HG03457 (cell line): ENCODE results near the gene RARB.

ENCODE experiments used
- ATAC-seq: cut with Tn5 transposase; IDR thresholded peaks from one replicate; pipeline ENCODE4 v1.9.1; 2021; ENCODE audit warnings: moderate number of reproducible peaks; ENCODE audit not compliant: unreplicated experiment

Gene RARB

DNA sequence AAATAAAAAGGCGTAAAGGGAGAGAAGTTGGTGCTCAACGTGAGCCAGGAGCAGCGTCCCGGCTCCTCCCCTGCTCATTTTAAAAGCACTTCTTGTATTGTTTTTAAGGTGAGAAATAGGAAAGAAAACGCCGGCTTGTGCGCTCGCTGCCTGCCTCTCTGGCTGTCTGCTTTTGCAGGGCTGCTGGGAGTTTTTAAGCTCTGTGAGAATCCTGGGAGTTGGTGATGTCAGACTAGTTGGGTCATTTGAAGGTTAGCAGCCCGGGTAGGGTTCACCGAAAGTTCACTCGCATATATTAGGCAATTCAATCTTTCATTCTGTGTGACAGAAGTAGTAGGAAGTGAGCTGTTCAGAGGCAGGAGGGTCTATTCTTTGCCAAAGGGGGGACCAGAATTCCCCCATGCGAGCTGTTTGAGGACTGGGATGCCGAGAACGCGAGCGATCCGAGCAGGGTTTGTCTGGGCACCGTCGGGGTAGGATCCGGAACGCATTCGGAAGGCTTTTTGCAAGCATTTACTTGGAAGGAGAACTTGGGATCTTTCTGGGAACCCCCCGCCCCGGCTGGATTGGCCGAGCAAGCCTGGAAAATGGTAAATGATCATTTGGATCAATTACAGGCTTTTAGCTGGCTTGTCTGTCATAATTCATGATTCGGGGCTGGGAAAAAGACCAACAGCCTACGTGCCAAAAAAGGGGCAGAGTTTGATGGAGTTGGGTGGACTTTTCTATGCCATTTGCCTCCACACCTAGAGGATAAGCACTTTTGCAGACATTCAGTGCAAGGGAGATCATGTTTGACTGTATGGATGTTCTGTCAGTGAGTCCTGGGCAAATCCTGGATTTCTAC, at the start of gene RARB:
Gene RARB, plus strand, starts transcription at position 322 of the 847 bp plus-strand sequence. Its CDS starts 469 bp downstream, at position 791.
- no peak for ATAC-seq

DNA sequence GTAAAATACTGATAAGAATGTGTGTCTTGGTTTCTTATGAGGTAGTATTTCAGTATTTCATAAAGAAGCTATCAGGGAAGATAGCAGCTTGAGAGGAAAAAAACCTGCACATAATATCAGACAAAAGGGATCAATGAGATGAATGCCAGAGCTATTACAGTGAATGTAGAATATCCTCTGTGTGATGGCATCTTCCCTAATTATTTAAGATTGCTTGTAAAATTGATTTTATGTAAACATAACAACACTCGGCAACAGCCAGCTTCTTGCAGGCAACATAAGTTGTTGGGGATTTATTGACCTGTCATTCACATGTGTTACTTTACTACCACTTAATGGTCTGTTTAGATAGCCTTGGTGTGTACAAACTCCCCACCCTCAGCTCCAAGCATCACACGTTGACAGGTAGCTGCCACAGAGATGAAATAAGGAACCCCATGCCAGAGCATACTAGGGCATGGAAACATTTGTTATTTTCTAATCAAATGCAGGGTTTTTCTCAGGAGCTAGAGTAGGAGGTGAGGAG, 49.2 kb upstream of the RARB start:
- ATAC-seq: no peak

DNA sequence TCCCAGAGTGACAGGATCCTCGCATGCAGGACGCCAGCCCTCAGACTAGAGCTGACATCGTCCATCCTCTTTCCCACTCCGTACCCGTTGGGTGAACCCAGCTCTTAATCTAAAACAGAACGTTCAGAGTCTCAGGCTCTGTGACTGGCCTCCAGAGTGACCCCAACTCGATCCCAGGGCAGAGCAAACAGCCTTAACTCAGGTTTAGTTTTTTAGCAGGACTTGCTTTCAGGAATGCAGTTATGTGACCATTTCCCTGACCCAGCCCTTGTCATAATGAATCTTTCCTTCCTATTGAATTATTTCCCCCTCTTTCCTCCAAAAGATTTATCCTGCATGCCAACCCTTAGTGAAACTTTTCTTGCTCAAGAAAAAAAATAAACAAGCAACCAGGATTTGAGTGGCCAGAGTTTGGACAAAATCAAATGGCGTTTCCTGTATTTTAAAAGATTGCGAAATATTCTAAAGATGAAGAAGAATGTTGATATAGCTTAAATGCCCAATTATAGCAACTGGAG, 47.8 kb upstream of the RARB start:
- no peak for ATAC-seq

DNA sequence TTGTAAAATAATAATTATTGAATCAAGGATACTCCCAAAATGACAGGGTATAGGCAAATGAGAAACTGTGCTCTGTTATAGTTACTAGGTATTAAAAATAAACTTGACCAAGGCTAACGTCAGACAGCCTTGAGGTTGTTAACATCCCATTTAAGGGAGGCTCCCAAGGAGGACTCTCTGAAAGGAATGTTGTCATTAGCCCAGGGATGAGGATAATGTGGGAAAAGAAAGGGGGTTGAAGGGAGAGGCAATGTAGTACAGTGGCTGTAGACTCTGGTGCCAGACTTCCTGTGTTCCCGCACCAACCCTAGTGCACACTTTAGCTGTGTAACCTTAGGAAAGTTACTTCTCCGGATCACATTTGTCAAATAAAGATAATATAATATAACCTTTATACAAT, 47.0 kb upstream of the RARB start:
- no peak for ATAC-seq

DNA sequence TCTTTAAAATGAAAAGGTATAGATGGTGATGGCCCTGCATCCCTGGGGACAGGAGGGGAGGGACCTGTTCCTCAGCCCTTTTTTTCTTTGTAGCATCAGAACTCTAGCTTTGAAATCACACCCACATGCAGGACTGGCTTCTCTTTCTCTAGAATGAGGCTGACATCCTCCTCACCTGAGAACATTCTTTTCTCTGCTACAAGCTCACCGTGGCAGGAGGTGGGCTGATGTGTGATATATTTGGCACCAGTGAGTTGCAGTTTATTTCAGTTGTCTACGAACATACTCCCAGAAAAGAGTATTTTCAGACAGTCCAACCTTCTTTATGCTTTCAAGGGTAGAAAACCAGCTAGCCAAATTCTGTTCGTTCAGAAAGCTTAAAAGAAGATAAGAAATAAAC, 43.6 kb upstream of the RARB start:
- no peak for ATAC-seq

DNA sequence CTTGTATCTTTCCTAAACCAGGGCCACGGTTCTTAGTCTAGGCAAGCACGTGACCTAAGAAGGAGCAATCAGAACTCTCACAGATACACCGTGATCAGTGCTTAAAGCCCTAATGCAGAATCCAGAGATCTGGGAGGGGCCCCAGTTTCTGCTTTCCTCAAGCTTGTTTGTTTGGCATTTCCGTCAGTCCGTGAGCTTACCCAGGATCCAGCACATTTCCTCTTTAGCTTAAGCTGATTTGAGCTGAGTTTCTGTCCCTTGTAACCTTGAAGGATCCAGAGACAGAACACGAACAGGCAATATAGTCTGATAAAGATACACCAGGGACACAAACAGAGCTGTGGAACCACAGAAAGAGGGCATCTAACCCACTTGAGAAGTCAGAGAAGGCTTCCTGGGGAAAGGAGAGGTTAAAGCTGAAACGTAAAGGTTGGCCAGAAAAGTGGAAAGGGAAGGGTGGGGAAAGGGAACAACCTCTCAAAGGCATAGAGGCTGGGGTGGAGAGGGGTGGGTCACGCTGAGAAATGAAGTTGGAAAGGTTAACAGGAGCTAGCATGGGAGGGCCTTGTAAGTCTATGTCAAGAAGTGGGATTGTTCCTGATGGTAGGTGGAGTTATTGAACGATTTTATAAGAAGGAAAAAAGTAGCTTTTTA, 42.1 kb upstream of the RARB start:
- no peak for ATAC-seq

DNA sequence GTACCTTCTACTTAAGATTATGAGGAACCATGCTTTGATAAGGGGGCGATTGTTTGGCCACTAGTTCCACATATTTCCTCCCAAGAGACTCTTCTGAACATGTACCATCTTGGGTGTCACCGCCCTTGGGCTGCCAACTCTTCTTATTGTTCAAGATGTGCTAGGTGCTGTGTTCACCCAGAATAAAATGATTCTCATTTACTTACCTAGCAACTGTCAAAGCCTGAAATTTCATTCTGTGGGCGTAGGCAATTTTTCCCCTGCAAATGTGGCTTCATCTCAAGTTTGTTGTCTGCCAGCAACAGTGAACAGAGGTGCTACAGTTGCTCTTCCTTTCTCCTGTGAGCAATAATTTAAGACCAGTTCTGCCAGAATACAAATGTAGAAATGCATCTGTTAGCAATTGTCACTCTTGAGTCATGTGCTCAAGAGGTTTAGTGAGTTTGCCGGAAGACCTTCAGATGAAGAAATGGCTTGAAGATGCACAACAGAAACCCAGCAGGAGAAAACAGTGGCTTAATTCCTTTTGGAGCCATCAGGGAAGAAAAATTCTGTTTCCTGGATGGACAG, 41.3 kb upstream of the RARB start:
- no peak for ATAC-seq

DNA sequence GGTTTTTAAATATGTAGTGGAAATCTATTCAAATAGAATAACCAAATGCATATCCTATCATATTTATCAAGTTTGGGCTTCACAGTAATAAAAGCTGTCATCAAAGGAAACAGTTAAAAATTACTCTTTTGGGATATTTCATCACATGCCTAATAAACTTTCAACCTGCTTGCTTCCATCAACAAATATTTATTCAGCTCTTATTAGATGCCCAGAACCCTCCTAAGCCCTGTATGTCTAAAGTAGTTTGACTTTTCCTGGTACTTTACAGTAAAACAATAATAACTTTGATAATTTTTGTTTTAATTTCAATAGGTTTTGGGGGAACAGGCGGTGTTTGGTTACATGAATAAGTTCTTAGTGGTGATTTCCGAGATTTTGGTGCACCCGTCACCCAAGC, 37.5 kb upstream of the RARB start:
- no peak for ATAC-seq

DNA sequence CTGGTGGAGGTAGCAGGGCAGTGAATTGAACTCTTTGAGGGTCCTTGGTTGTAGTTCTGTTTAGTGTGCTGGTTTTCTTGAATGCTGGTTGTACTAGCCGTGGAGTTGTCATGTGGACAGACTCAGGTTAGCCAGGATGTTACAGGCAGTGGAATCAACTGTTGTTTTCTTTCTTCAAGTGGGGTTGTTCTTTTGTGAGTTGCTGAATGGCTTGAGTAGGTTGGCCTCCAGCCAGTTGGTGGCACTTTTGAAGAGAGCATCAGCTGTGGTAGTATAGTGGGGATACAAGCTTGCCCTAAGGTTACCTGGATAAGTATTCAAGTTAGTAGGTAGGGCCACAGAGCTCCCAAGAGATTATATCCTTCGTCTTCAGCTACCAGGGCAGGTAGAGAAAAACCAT, 31.8 kb upstream of the RARB start:
- no peak for ATAC-seq

DNA sequence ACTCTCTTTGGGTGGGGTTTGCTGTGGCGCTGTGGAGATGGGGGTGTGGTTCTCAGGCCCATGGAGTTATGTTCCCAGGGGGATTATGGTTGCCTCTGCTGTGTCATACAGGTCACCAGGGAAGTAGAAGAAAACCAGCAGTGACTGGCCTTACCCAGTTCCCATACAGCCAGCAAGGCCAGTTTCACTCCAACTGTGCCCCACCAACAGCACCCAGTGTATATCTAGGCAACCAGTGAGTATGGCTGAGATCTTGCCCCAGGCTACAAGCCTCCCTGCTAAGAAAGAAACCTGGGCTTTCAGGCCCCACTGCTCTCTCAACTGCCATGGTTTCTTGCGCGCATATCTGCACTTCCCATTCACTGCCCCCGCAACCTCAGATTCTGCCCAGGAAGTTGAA, 31.4 kb upstream of the RARB start:
- no peak for ATAC-seq

DNA sequence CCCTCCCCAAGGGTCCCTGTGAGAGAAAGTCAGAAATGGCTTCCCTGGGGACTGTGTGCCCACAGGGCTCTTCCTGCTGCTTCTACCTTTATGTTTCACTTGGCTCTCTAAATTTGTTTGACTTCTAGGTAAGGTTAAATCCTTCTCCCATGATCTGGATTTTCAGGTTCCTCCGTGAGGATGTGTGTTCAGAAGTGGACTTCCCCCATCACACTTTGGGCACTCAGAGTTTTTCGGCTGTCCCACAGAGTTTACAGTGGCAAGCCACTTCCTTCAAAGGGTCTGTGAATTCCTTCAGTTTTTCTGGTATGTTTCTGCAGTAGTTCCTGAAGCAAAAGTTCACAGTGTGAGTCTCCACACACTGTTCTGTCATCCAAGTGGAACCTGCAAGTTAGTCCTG, 30.9 kb upstream of the RARB start:
- ATAC-seq: no peak

DNA sequence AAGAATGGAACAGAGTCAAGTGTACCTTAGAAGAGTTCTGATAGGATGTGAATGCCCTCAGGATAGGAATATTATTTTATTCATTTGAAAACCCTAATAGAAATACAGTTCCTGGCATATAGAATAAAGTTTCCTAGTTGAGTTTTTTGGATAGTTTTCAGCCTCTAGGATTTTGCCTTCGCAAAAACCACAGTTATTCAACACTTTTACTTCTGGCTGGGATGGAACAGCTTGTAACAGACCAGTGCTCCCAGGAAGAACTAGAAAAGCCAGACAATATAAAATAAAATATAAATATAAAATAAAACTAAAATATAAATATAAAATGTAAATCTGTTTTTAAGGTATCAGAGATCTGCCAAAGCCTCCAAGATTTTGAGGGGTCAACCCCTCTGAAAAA, 27.5 kb upstream of the RARB start:
- no peak for ATAC-seq

DNA sequence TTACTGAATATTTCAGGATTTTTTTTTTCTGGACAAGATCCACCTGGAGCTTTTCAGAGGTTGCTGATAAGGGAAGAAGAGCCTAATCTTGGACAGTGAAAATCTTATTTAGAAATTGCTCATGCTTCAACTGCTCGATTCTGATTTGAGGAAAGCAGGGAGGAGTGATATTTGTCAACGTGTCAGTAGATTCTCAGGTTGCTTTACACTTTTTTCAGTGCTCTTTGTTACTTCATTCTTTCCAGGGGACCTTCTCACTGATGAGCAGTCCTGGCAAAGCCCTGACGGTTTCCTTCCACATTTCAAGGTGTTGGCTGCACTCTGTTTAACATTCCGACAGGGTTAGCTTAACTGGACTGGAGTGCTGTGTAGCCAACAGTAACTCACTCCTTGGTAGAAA, 24.1 kb upstream of the RARB start:
- no peak for ATAC-seq

DNA sequence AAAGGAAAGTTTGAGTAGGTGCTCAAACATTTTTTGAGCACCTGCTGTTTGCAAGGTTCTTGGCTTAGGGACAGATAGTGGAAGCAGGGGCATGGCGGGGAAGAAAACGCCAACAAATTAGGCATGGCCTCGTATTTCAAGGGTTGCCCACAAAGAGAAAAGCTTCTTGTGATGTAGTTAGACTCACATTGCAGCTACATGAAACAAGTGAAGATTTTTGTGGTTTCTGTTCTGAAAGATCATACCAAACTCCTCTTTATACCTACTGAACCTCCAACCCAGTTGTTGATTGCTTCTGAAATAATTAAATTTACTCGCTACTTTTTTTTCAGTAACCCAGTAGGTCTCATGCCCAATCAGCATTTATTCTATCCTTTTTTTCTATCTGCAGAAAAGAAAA, 23.5 kb upstream of the RARB start:
- no peak for ATAC-seq

DNA sequence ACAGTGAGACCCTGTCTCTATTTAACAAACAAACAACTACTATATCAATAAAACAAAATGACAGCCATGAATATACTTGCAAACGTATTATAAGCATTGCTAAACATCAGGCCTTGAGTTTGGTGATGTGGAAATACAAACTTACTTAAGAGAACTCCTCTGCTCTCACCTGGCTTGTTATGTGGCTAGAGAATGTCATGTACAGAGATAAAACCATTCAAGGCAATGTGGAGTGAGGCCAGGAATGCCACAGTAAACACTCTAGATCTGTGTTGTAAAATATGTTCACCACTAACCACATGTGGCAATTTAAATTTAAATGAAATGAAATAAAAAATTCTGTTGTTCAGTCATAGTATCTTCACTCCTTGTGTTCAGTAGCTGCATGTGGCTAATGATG, 22.7 kb upstream of the RARB start:
- no peak for ATAC-seq

DNA sequence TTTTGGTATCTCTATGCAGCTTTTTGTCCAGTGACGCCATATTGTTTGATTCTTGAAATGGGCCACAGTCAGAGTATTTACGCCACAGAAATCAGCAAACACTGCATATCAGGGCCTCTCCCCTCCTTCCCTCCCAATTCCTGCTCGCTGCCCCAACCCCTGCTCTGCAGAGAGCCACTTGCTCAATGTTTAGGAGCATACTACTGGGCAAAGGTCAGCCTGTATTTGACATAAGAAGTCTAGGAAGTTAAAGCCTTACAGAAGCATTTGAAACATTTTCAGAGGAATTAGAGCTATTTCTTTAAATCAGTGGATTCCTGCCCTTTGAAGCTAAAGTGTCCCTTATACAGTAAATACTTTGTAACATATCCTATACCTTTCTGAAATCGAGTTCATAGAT, 17.4 kb upstream of the RARB start:
- ATAC-seq: no peak

DNA sequence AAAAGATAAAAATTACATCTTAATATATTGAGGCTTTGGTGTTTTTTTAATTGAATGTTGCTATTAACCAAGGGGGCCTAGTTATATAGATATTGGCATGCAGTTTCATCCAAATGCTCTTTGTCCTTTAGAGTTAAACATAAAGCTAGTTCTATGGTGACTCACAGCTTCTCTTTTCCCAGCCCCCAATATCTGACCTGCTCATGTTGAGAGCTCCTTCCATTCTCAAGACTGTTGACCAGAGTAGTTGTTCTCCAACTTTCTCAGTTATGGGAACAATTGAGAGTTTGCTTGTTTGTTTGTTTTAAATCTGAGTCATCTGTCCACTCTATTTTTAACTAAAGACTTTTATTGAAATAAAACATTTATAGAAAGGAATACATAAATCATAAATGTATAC, 15.8 kb upstream of the RARB start:
- no peak for ATAC-seq

DNA sequence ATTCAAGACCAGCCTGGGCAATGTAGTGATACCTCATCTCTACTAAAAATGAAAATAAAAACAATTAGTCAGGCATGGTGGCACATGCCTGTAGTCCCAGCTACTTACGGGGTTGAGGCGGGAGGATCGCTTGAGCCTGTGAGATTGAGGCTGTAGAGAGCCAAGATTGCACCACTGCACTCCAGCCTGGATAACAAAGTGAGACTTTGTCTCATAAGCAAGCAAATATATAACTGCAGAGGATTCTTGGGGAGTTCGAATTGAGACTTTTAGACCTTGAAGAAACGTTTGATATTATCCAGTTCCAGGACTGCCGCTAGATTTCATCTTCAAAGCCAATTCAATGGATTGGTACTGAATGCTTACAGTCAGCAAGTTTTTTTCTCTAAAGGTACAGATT, 11.9 kb upstream of the RARB start:
- ATAC-seq: no peak

DNA sequence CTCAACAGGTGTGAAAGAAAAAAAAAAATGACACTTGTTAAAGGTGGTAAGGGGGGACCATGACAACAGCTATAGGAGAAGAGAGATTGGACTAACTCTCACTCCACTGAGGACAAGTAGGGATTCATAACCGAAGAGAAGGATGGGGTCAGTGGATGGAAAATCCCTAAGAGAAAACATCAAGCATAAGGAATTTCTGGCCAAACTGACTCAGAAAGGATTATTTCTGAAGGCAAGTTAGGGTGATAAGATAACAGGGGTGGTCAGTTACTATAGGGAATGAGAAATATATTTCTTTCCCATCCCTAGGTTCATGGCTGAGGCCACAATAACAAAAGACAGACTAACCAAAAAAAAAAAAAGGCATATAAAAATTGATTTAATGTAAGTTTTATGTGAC, 9.5 kb upstream of the RARB start:
- ATAC-seq: no peak

DNA sequence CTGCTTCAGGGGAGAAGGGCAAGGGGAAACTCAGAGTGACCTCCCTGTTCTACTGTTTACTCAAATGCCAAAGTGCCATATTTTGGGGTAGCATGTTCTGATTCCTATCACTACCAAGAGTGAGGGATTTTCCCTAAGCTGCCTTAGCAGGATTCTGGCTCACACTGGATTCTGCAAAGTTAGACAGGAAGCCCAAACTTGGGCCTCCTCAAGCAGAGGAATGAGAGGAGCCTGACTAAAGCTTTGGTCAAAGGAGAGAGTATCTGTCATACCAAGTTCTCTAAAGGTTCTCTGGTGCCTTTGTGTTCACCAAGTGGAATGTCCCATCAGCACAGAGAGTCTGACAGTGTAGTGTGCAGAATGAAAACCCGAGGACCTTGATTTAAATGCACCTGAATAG, 8.8 kb upstream of the RARB start:
- no peak for ATAC-seq

DNA sequence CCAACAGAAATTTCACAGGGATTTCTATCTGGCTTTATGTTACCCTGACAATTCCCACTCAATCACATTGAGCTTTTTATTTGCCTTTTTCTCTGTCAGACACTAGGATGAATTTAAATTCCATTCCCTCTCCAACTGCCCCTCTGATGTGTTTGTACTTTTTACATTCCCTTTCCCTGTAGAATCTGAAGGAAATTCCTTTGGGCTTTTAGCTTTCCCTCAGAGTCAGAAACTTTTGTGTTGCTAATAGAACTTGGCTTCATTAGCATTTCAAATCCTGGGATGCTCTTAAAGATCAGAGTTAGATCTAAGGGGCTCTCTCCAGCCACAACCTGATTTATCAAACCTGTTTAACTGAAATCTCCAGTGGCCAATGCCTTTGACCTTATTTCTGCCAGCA, 7.9 kb upstream of the RARB start:
- ATAC-seq: no peak

DNA sequence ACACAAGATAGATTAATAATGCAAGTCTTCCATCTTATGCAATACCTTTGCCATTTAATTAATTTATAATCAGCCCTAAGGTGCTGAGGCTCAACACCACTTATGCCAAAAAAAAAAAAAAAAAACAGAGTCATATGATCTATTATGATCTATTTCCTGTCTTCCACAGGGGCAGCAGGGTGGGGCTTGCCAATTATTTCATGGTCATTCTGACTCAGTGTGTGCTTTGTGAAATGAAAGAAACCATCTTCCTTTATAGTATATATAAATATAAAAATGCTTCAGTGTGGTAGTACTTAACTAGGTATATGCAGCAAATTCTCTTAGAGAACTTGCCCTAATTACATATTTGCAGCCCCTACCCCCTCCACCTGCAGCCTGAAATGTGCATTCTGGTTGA, 7.2 kb upstream of the RARB start:
- ATAC-seq: no peak
